Vagina (tissue), 2 donors: ENCODE measurements around the gene SSBP4. TPM values are rescaled to one million over a fixed set of nuclear protein-coding genes. Genes with fewer than 3 reads are reported as not detected.

Source experiments
- DNase-seq, 2 donors: peaks; one replicate each; pipeline ENCODE4 v3.0.0-alpha.2; 2017; ENCODE audit errors: extremely low spot score in 2 of 2
- H3K27ac ChIP-seq: fragments of 200-600 bp; sonication (generic); one replicate; pipeline ENCODE4 v1.5.1; 2019
- H3K27me3 ChIP-seq: fragments of 200-600 bp; sonication (generic); one replicate; pipeline ENCODE4 v1.5.1; 2019
- H3K36me3 ChIP-seq, 2 donors: fragments of 200-600 bp; sonication (generic); one replicate each; pipeline ENCODE4 v1.5.1; 2017 to 2019
- H3K4me1 ChIP-seq: fragments of 200-600 bp; sonication (generic); one replicate; pipeline ENCODE4 v1.5.1; 2019
- H3K4me3 ChIP-seq, 2 donors: fragments of 200-600 bp; sonication (generic); 1 replicate in 1 of 2; 2 replicates in 1 of 2; pipeline ENCODE4 v1.5.1; 2016 to 2019
- H3K9me3 ChIP-seq: fragments of 200-600 bp; sonication (generic); one replicate; pipeline ENCODE4 v1.5.1; 2019
- POLR2A ChIP-seq, 2 donors: fragments of 450-650 bp; IDR thresholded peaks; one replicate each; pipeline ENCODE4 v1.6.1; 2017; ENCODE audit warnings: antibody characterized with exemption in 2 of 2, mild to moderate bottlenecking in 2 of 2, moderate library complexity in 2 of 2
- POLR2AphosphoS5 ChIP-seq, 2 donors: sonication (generic); formaldehyde crosslinking; IDR thresholded peaks; one replicate each; pipeline ENCODE4 v1.9.0; 2017; ENCODE audit warnings: antibody characterized with exemption in 2 of 2, mild to moderate bottlenecking in 2 of 2, low read depth in 1 of 2; ENCODE audit not compliant: insufficient read depth in 1 of 2
- intact Hi-C: fragments of 100-400 bp; cut with DNase I; formaldehyde crosslinking; loops from one replicate; pipeline ENCODE4 v1.15.1; 2023
- total RNA-seq: library from RNA; depleted of rRNA; stranded (reverse); fragments of >200 nt; gene quantifications from one replicate; pipeline ENCODE4 v1.2.3, GENCODE V29; 2016
- TF ChIP-seq, protein P1 (sequence below), 3 experiments: fragments of 450-650 bp in 2 of 3; fragments of 200-600 bp in 1 of 3; sonication (generic) in 1 of 3; IDR thresholded peaks; one replicate each; pipeline ENCODE4 v1.5.1; 2017 to 2019; ENCODE audit warnings: antibody characterized with exemption in 3 of 3, mild to moderate bottlenecking in 2 of 3, moderate library complexity in 2 of 3

SSBP4 gene
- total RNA-seq, 1 donor from 2014 or later, result 72.7 TPM

- intact Hi-C loops, result no loop called here
- TF ChIP-seq POLR2A (IDR thresholded peaks at IDR 0.05) (no peak), POLR2AphosphoS5 (IDR thresholded peaks at IDR 0.05; ENCODE audit: insufficient read depth in 1 of 2, low read depth in 1 of 2) (no peak)
- TF ChIP-seq, protein P1, sequence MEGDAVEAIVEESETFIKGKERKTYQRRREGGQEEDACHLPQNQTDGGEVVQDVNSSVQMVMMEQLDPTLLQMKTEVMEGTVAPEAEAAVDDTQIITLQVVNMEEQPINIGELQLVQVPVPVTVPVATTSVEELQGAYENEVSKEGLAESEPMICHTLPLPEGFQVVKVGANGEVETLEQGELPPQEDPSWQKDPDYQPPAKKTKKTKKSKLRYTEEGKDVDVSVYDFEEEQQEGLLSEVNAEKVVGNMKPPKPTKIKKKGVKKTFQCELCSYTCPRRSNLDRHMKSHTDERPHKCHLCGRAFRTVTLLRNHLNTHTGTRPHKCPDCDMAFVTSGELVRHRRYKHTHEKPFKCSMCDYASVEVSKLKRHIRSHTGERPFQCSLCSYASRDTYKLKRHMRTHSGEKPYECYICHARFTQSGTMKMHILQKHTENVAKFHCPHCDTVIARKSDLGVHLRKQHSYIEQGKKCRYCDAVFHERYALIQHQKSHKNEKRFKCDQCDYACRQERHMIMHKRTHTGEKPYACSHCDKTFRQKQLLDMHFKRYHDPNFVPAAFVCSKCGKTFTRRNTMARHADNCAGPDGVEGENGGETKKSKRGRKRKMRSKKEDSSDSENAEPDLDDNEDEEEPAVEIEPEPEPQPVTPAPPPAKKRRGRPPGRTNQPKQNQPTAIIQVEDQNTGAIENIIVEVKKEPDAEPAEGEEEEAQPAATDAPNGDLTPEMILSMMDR (IDR thresholded peaks at IDR 0.05), result no peak
- no peaks in the 10 kb centered on the region for H3K9me3 ChIP-seq
- no peaks in the 10 kb centered on the region for H3K36me3 ChIP-seq
- H3K27me3 ChIP-seq, result no peaks in the 10 kb centered on the region
- H3K4me3 ChIP-seq, result no peak overlapping the region
- DNase-seq, result no peak
- H3K27ac ChIP-seq, result no peak overlapping the region
- peaks cover 22% of the 10 kb centered on the region for H3K4me1 ChIP-seq
Observed at GRCh38 chr19:18389726-18390064, 29.5 kb upstream of the SSBP4 start.

- Histone ChIP-seq H3K4me3 (no peak overlapping the region), H3K27me3 (no peaks in the 10 kb centered on the region), H3K4me1 (peaks cover 22% of the 10 kb centered on the region), H3K9me3 (no peaks in the 10 kb centered on the region), H3K36me3 (no peaks in the 10 kb centered on the region), H3K27ac (no peak overlapping the region)
- intact Hi-C loops, result no loop called here
- TF ChIP-seq, protein P1 (IDR thresholded peaks at IDR 0.05), result no peak
- TF ChIP-seq POLR2AphosphoS5 (IDR thresholded peaks at IDR 0.05; ENCODE audit: insufficient read depth in 1 of 2, low read depth in 1 of 2), result no peak
- no peak for TF ChIP-seq POLR2A (IDR thresholded peaks at IDR 0.05)
- no peak for DNase-seq
Observed at GRCh38 chr19:18390065-18390907, 28.9 kb upstream of the SSBP4 start.

- H3K4me1 ChIP-seq, result peaks cover 13% of the 10 kb centered on the region
- H3K27ac ChIP-seq, result no peak overlapping the region
- intact Hi-C loops, result no loop called here
- no peaks in the 10 kb centered on the region for H3K36me3 ChIP-seq
- no peak for DNase-seq
- no peaks in the 10 kb centered on the region for H3K27me3 ChIP-seq
- no peak for TF ChIP-seq POLR2AphosphoS5 (IDR thresholded peaks at IDR 0.05; ENCODE audit: insufficient read depth in 1 of 2, low read depth in 1 of 2)
- TF ChIP-seq, protein P1 (IDR thresholded peaks at IDR 0.05), result no peak
- no peak for TF ChIP-seq POLR2A (IDR thresholded peaks at IDR 0.05)
- no peaks in the 10 kb centered on the region for H3K9me3 ChIP-seq
- no peak overlapping the region for H3K4me3 ChIP-seq
Observed at GRCh38 chr19:18391509-18392075, 27.6 kb upstream of the SSBP4 start.

DNA sequence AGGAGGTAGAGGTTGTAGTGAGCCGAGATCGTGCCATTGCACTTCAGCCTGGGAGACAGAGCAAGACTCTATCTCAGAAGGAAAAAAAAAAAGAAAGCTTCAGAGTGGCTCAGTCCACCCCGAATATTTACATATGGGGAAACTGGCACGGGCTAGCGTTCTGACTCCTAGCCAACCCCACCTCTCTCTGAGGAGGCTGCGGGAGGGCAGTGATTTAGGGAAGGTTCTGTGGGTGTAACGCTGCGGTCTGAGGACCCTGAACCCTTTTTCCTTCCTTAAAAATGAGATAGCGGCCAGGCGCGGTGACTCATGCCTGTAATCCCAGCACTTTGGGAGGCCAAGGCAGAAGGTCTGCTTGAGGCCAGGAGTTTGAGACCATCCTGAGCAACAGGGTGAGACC lies 26.8 kb upstream of the SSBP4 start:
- DNase-seq, result no peak
- Histone ChIP-seq H3K27ac (no peak overlapping the region), H3K4me1 (peaks cover 17% of the 10 kb centered on the region), H3K27me3 (no peaks in the 10 kb centered on the region), H3K4me3 (no peak overlapping the region), H3K36me3 (no peaks in the 10 kb centered on the region), H3K9me3 (no peaks in the 10 kb centered on the region)
- intact Hi-C loops, result no loop called here
- TF ChIP-seq, protein P1 (IDR thresholded peaks at IDR 0.05), result no peak
- TF ChIP-seq POLR2AphosphoS5 (IDR thresholded peaks at IDR 0.05; ENCODE audit: insufficient read depth in 1 of 2, low read depth in 1 of 2) (no peak), POLR2A (IDR thresholded peaks at IDR 0.05) (no peak)

GRCh38 chr19:18392926-18393325 lies 26.3 kb upstream of the SSBP4 start:
- no peaks in the 10 kb centered on the region for H3K27me3 ChIP-seq
- no peaks in the 10 kb centered on the region for H3K36me3 ChIP-seq
- no peak overlapping the region for H3K4me3 ChIP-seq
- TF ChIP-seq POLR2A (IDR thresholded peaks at IDR 0.05), result no peak
- TF ChIP-seq, protein P1 (IDR thresholded peaks at IDR 0.05), result no peak
- DNase-seq, result no peak
- intact Hi-C loops, result no loop called here
- peaks cover 17% of the 10 kb centered on the region for H3K4me1 ChIP-seq
- H3K9me3 ChIP-seq, result no peaks in the 10 kb centered on the region
- H3K27ac ChIP-seq, result no peak overlapping the region
